ENCODE measurements around the gene TMEM14C. TPM values are rescaled to one million over a fixed set of nuclear protein-coding genes. Genes with fewer than 3 reads are reported as not detected.
"Not testable (repeated sequence)": the region's sequence is repeated elsewhere in the genome, so short reads cannot be mapped to it uniquely, and the experiment has no call there.

The TMEM14C gene
- total RNA-seq, 3 donors from 2014 or later: 35.4 to 47.2 (median 38.3) TPM

DNA sequence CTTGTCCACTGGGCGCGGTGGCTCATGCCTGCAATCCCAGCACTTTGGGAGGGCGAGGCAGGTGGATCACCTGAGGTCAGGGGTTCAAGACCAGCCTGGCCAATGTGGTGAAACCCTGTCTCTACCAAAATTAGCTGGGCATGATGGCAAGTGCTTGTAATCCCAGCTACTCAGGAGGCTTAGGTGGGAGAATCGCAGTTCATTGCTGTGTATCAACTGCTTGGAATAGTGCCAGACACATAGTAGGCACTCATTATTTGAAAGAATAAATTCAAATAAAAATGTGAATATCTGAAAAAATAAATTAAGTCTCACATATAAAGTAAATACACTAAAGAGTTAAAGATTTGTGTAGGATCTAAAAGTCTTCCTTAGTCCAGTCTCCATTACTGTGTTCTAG, 26.2 kb upstream of the TMEM14C start:
- no peaks in the 10 kb centered on the region for H3K9me3 Mint-ChIP-seq
- ATAC-seq (no peak), DNase-seq (no peak)
- peaks cover 30% of the 10 kb centered on the region for H3K36me3 Mint-ChIP-seq (ENCODE audit: insufficient read depth)
- H3K4me3 Mint-ChIP-seq: peak overlapping the region; percentile 93
- H3K4me1 Mint-ChIP-seq (ENCODE audit: low read depth): peaks cover 26% of the 10 kb centered on the region
- H3K27me3 Mint-ChIP-seq (ENCODE audit: low read depth): no peaks in the 10 kb centered on the region

GRCh38 chr6:10713962-10714361, 8.9 kb upstream of the TMEM14C start:
- no peak for ATAC-seq
- Mint-ChIP-seq H3K27me3 (ENCODE audit: low read depth) (no peaks in the 10 kb centered on the region), H3K4me3 (no peak overlapping the region), H3K4me1 (ENCODE audit: low read depth) (no peaks in the 10 kb centered on the region), H3K36me3 (ENCODE audit: insufficient read depth) (peaks cover 3% of the 10 kb centered on the region), H3K9me3 (no peaks in the 10 kb centered on the region)
- no peak for DNase-seq

DNA sequence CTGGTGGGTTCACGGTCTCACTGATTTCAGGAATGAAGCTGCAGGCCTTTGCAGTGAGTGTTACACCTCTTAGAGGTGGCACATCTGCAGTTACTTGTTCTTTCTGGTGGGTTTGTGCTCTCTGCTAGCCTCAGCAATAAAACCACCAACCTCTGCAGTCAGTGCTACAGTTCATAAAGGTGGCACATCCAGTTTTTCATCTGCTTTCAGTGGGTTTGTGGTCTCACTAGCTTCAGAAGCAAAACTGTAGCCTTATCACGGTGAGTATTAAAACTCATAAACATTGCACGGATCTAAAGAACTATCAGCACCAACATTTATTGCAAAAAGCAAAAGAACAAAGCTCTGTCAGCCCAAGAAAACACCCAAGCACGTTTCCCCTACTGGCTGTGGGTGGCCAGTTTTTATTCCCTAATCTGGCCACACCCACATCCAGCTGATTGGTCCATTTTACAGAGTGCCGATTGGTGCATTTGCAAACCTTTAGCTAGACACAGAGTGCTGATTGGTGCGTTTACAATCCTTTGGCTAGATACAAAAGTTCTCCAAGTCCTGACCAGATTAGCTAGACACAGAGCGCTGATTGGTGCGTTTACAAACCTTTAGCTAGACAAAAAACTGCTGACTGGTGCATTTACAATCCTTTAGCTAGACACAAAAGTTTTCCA, 3.4 kb upstream of the TMEM14C start:
- peak in 1 of 2 donors; percentile 16 for ATAC-seq
- Mint-ChIP-seq H3K9me3 (no peaks in the 10 kb centered on the region), H3K4me3 (peak overlapping the region; percentile 91), H3K36me3 (ENCODE audit: insufficient read depth) (no peaks in the 10 kb centered on the region), H3K4me1 (ENCODE audit: low read depth) (peaks cover 35% of the 10 kb centered on the region), H3K27me3 (ENCODE audit: low read depth) (no peaks in the 10 kb centered on the region)
- DNase-seq: peak; percentile 9

DNA sequence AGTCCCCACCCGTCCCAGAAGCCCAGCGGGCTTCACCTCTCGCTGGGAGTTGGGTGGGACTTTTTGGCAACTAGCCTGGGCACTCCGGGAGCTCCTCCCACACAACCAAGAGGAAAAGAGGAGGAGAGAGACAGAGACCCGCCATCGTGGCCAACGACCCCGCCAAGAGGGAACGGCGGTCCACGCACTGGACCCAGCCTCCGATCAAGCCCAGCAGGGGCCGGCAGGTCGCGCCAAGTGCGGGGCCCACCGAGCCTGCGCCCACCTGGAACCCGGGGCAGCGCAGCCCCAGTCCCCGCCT, 3.0 kb upstream of the TMEM14C start:
- Mint-ChIP-seq H3K36me3 (ENCODE audit: insufficient read depth) (no peaks in the 10 kb centered on the region), H3K4me3 (peak overlapping the region; percentile 91), H3K27me3 (ENCODE audit: low read depth) (no peaks in the 10 kb centered on the region), H3K4me1 (ENCODE audit: low read depth) (peaks cover 37% of the 10 kb centered on the region), H3K9me3 (no peaks in the 10 kb centered on the region)
- no peak for ATAC-seq
- DNase-seq: no peak

DNA sequence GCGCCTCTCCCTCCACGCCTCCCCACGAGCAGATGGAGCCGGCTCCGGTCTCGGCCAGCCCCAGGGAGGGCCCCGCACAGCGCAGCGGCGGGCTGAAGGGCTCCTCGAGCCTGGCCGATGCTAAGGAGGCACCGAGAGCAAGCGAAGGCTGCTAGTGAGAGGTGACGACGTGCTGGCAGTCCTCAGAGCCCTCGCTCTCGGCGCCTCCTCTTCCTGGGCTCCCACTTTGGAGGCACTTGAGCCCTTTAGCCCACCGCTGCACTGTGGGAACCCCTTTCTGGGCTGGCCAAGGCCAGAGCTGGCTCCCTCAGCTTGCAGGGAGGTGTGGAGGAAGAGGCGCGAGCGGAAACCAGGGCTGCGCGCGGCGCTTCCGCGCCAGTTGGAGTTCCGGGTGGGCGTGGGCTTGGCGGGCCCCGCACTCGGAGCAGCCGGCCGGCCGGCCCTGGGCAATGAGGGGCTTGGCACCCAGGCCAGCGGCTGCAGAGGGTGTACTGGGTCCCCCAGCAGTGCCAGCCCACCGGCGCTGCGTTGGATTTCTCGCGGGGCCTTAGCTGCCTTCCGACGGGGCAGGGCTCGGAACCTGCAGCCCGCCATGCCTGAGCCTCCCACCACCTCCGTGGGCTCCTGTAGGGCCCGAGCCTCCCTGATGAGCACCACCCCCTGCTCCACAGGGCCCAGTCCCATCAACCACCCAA, 2.5 kb upstream of the TMEM14C start:
- DNase-seq (peak; percentile 47), ATAC-seq (peak; percentile 39 to 47)
- peak overlapping the region; percentile 91 for H3K4me3 Mint-ChIP-seq
- H3K27me3 Mint-ChIP-seq (ENCODE audit: low read depth): no peaks in the 10 kb centered on the region
- peaks cover 40% of the 10 kb centered on the region for H3K4me1 Mint-ChIP-seq (ENCODE audit: low read depth)
- H3K36me3 Mint-ChIP-seq (ENCODE audit: insufficient read depth): peaks cover 2% of the 10 kb centered on the region
- H3K9me3 Mint-ChIP-seq: no peaks in the 10 kb centered on the region

GRCh38 chr6:10720960-10721849, 1.7 kb upstream of the TMEM14C start:
- not testable (repeated sequence) for DNase-seq; H3K27me3 Mint-ChIP-seq (ENCODE audit: low read depth); H3K36me3 Mint-ChIP-seq (ENCODE audit: insufficient read depth); H3K9me3 Mint-ChIP-seq; ATAC-seq
- Mint-ChIP-seq H3K4me1 (ENCODE audit: low read depth) (peaks cover 43% of the 10 kb centered on the region), H3K4me3 (peak overlapping the region; percentile 91)

DNA sequence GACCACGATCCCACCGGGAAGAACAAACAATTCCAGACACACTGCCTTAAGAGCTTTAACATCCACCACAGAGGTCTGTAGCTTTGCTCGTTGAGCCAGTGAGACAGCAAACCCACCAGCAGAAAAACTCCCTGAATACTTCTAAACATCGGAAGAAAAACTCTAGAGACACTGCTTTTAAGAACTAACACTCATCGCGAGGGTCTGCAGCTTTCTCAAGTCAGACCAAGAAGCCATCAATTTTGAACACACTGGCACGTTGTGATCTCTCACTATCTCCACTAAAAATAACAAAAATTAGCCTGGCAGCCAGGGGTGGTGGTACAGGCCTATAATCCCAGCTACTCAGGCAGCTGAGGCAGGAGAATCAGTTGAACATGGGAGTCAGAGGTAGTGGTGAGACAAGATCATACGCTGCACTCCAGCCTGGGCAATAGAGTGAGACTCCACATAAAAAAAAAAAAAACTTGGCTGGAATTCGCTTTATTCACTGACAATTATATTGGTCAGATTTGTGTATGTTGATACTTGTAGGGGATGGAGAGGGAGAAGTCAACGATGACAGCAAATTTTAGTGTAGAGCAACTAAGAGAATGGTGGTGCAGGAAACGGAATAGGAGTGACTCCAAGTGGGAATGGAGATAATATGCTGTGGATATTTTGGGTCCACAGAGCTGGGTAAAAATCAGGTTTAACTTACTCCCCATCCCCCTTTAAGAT, 860 bp upstream of the TMEM14C start:
- no peaks in the 10 kb centered on the region for H3K27me3 Mint-ChIP-seq (ENCODE audit: low read depth)
- peak overlapping the region; percentile 91 for H3K4me3 Mint-ChIP-seq

GRCh38 chr6:10722570-10722819, 375 bp upstream of the TMEM14C start:
- no peaks in the 10 kb centered on the region for H3K9me3 Mint-ChIP-seq
- H3K27me3 Mint-ChIP-seq (ENCODE audit: low read depth): no peaks in the 10 kb centered on the region
- peak overlapping the region; percentile 91 for H3K4me3 Mint-ChIP-seq
- DNase-seq (no peak), ATAC-seq (no peak)
- H3K4me1 Mint-ChIP-seq (ENCODE audit: low read depth): peaks cover 43% of the 10 kb centered on the region
- H3K36me3 Mint-ChIP-seq (ENCODE audit: insufficient read depth): peaks cover 9% of the 10 kb centered on the region

More for the DNA sequence above, 860 bp upstream of the TMEM14C start:
- no peaks in the 10 kb centered on the region for H3K9me3 Mint-ChIP-seq
- DNase-seq: no peak
- no peak for ATAC-seq
- peaks cover 43% of the 10 kb centered on the region for H3K4me1 Mint-ChIP-seq (ENCODE audit: low read depth)
- peaks cover 7% of the 10 kb centered on the region for H3K36me3 Mint-ChIP-seq (ENCODE audit: insufficient read depth)

DNA sequence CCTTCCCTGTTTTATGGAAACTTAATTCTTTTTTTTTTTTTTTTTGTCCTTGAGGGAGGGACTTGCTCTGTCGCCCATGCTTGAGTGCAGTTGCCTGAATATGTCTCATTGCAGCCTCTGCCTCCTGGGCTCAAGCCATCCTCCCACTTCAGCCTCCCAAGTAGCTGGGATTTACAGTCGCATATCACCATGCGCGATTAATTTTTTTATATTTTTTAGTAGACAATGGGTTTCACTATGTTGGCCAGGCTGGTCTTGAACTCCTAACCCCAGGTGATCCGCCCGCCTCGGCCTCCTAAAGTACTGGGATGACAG, 654 bp downstream of the TMEM14C start:
- Mint-ChIP-seq H3K9me3 (no peaks in the 10 kb centered on the region), H3K4me1 (ENCODE audit: low read depth) (peaks cover 43% of the 10 kb centered on the region), H3K4me3 (peak overlapping the region; percentile 91), H3K36me3 (ENCODE audit: insufficient read depth) (peaks cover 13% of the 10 kb centered on the region), H3K27me3 (ENCODE audit: low read depth) (no peaks in the 10 kb centered on the region)
- ATAC-seq (no peak), DNase-seq (no peak)

GRCh38 chr6:10725044-10725443, 2.2 kb downstream of the TMEM14C start:
- H3K4me1 Mint-ChIP-seq (ENCODE audit: low read depth): peaks cover 40% of the 10 kb centered on the region
- no peak for ATAC-seq
- no peaks in the 10 kb centered on the region for H3K9me3 Mint-ChIP-seq
- DNase-seq: no peak
- H3K36me3 Mint-ChIP-seq (ENCODE audit: insufficient read depth): peaks cover 13% of the 10 kb centered on the region
- H3K4me3 Mint-ChIP-seq: peak overlapping the region; percentile 91
- no peaks in the 10 kb centered on the region for H3K27me3 Mint-ChIP-seq (ENCODE audit: low read depth)

DNA sequence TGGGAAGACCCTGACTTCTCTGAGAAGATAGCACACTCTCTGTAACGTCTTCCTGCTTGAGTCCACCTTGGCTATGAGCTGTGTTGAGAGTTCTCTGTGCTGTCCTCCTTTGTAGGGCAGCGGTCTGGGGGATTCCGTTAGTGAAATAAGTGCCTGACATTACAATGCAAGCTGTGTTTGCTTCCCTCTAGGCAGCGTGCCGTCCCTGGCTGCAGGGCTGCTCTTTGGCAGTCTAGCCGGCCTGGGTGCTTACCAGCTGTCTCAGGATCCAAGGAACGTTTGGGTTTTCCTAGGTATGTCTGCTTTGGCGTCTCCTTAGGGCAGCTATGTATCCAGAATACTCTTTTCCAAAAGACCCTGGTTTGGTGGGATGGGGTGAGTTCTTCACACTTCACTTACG, 2.8 kb downstream of the TMEM14C start:
- Mint-ChIP-seq H3K36me3 (ENCODE audit: insufficient read depth) (peaks cover 18% of the 10 kb centered on the region), H3K27me3 (ENCODE audit: low read depth) (no peaks in the 10 kb centered on the region)

GRCh38 chr6:10730254-10730653, 7.4 kb downstream of the TMEM14C start:
- Mint-ChIP-seq H3K27me3 (ENCODE audit: low read depth) (no peaks in the 10 kb centered on the region), H3K4me1 (ENCODE audit: low read depth) (peaks cover 9% of the 10 kb centered on the region), H3K36me3 (ENCODE audit: insufficient read depth) (peaks cover 19% of the 10 kb centered on the region), H3K9me3 (no peaks in the 10 kb centered on the region), H3K4me3 (no peak overlapping the region)
- DNase-seq (no peak), ATAC-seq (no peak)

More for the DNA sequence above, 2.8 kb downstream of the TMEM14C start:
- no peak for ATAC-seq
- Mint-ChIP-seq H3K9me3 (no peaks in the 10 kb centered on the region), H3K4me3 (no peak overlapping the region), H3K4me1 (ENCODE audit: low read depth) (peaks cover 40% of the 10 kb centered on the region)
- no peak for DNase-seq

GRCh38 chr6:10733151-10733715, 10.4 kb downstream of the TMEM14C start:
- H3K36me3 Mint-ChIP-seq (ENCODE audit: insufficient read depth): peaks cover 6% of the 10 kb centered on the region
- no peaks in the 10 kb centered on the region for H3K27me3 Mint-ChIP-seq (ENCODE audit: low read depth)
- H3K9me3 Mint-ChIP-seq: no peaks in the 10 kb centered on the region
- DNase-seq (no peak), ATAC-seq (no peak)
- no peak overlapping the region for H3K4me3 Mint-ChIP-seq
- H3K4me1 Mint-ChIP-seq (ENCODE audit: low read depth): peaks cover 4% of the 10 kb centered on the region

- no peaks in the 10 kb centered on the region for H3K27me3 Mint-ChIP-seq (ENCODE audit: low read depth)
- H3K4me1 Mint-ChIP-seq (ENCODE audit: low read depth): peaks cover 4% of the 10 kb centered on the region
- no peaks in the 10 kb centered on the region for H3K9me3 Mint-ChIP-seq
- DNase-seq (no peak), ATAC-seq (no peak)
- H3K36me3 Mint-ChIP-seq (ENCODE audit: insufficient read depth): peaks cover 6% of the 10 kb centered on the region
- H3K4me3 Mint-ChIP-seq: no peak overlapping the region
Measured at GRCh38 chr6:10733863-10734262, 11.0 kb downstream of the TMEM14C start.
